Natural killer cell (primary cell): ENCODE results near the gene EZR. TPM values are rescaled to one million over a fixed set of nuclear protein-coding genes. Genes with fewer than 3 reads are reported as not detected.

ENCODE experiments used
- ATAC-seq, 3 donors: fragments of 150-1000 bp in 2 of 3; fragments of 200-7000 bp in 1 of 3; cut with Tn5 transposase; 1 replicate in 1 of 3; 2 replicates in 2 of 3; pipeline ENCODE4 v1.10.0; 2021; ENCODE audit warnings: mild to moderate bottlenecking in 2 of 3, moderate library complexity in 2 of 3
- DNase-seq, 2 donors: peaks; one replicate each; pipeline versions ENCODE4 v3.0.0 to v3.0.0-alpha.2; 2013 to 2021; ENCODE audit warnings: mixed read lengths in 1 of 2
- H3K27ac ChIP-seq: one replicate; pipeline ENCODE4 v1.5.1; 2013; ENCODE audit warnings: mild to moderate bottlenecking, low read length
- H3K27me3 ChIP-seq: one replicate; pipeline ENCODE4 v1.6.1; 2013; ENCODE audit warnings: low read length; ENCODE audit not compliant: control insufficient read depth, insufficient read depth
- H3K36me3 ChIP-seq: one replicate; pipeline ENCODE4 v1.6.1; 2013; ENCODE audit warnings: low read length; ENCODE audit not compliant: control insufficient read depth, insufficient read depth
- H3K4me1 ChIP-seq: one replicate; pipeline ENCODE4 v1.6.1; 2013; ENCODE audit warnings: low read length; ENCODE audit not compliant: control insufficient read depth, insufficient read depth
- H3K4me3 ChIP-seq: one replicate; pipeline ENCODE4 v1.5.1; 2013; ENCODE audit warnings: low read length
- H3K9me3 ChIP-seq: one replicate; pipeline ENCODE4 v1.6.1; 2013; ENCODE audit warnings: low read length; ENCODE audit not compliant: control insufficient read depth, insufficient read depth
- H3K27ac Mint-ChIP-seq, 2 donors: one replicate each; pipeline ENCODE4 v1.8.0; 2022; ENCODE audit warnings: mild to moderate bottlenecking in 2 of 2, mixed read lengths in 2 of 2, moderate library complexity in 1 of 2
- H3K27me3 Mint-ChIP-seq, 2 donors: one replicate each; pipeline ENCODE4 v1.8.0; 2022; ENCODE audit warnings: low read depth in 2 of 2, mixed read lengths in 2 of 2
- H3K36me3 Mint-ChIP-seq: one replicate; pipeline ENCODE4 v1.8.0; 2022; ENCODE audit warnings: mixed read lengths
- H3K4me1 Mint-ChIP-seq, 2 donors: one replicate each; pipeline ENCODE4 v1.8.0; 2022; ENCODE audit warnings: mixed read lengths in 2 of 2
- H3K4me3 Mint-ChIP-seq: one replicate; pipeline ENCODE4 v1.8.0; 2022; ENCODE audit warnings: mild to moderate bottlenecking, moderate library complexity, mixed read lengths
- H3K9me3 Mint-ChIP-seq, 2 donors: one replicate each; pipeline ENCODE4 v1.8.0; 2022; ENCODE audit warnings: mixed read lengths in 2 of 2
- WGBS: methylation state at CpG from one replicate; pipeline ENCODE4 v1.1.7; 2013; ENCODE audit warnings: missing lambda C conversion rate; ENCODE audit not compliant: insufficient coverage; 5-methylcytosine and 5-hydroxymethylcytosine counted together
- intact Hi-C: fragments of 100-400 bp; cut with micrococcal nuclease; formaldehyde crosslinking; loops from one replicate; pipeline ENCODE4 v1.14.2; 2022
- total RNA-seq, 4 donors: library from RNA; stranded (reverse); fragments of 120-200 nt in 1 of 4; gene quantifications; one replicate each; pipeline versions ENCODE4 v1.2.3 to v1.2.4, GENCODE V29; 2013 to 2022
- TF ChIP-seq, protein P1 (sequence below): fragments of 200-600 bp; IDR thresholded peaks from one replicate; pipeline ENCODE4 v1.8.0; 2022; ENCODE audit warnings: antibody characterized with exemption

The EZR gene
- total RNA-seq, 3 donors from 2014 or later (not counting 1 experiment from before 2014, with no cell fraction given) = 119 to 157 (median 133) TPM

DNA sequence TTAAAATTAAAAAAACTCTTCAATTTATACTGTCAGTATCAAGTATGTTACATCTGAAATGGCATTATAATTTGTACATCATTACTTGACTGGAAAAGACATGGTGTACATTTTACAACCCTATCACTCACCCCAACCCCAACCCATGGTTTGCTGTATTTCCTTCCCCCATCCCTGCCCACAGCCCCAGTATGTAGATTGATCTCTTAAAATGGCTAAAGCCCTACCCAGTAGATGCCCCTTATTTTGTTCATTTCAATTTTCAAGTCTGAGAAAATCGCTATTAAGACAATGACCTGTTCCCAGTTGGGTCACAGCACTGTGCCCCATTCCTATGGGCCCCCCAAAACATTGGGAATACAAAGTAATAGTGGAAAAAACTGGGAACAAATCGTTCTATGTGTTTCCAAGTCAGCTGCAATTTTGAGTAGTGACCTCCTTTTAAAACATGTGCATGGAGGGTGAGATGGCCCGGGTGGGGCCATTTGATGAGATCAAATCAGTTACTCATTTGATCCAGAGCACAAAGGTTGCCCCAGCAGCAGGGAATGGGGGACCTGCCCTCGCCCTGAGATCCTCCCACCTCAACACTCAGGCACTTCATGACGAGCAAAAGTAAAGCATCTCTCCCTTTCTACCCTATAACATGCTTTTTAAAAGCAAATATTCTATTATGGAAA lies 13.3 kb downstream of the EZR start:
- H3K27me3 ChIP-seq = no peaks in the 10 kb centered on the region
- H3K4me3 Mint-ChIP-seq = peak overlapping the region; percentile 53

DNA sequence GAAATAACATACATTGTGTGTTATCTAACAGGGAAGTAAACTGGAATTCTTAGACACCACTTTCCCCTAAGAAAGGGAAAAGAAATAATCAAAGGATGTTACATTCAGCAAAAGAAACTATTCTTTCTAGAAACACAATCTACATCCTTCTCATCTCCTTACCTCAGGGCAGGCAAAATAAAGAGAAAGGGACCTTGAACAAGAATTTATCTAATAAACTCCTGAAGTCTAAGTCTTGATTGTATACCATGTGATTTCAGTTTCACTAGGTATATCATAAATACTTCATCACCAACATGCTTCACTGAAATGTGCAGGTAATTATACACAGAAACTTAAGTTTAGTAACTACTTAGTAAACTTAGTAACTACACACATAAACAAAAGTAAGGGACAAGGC lies 15.0 kb downstream of the EZR start:
- Mint-ChIP-seq H3K9me3 (no peaks in the 10 kb centered on the region), H3K27me3 (no peaks in the 10 kb centered on the region), H3K36me3 (no peaks in the 10 kb centered on the region), H3K27ac (peak overlapping the region; percentile 88 to 91), H3K4me3 (peak overlapping the region; percentile 72), H3K4me1 (peaks cover 76% of the 10 kb centered on the region in 2 donors)
- intact Hi-C loops = loop anchor here (5.0 kb wide), 1 partner anchor 87 kb away; no protein-coding TSS in a partner anchor
- H3K27me3 ChIP-seq = no peaks in the 10 kb centered on the region
- no peaks in the 10 kb centered on the region for H3K9me3 ChIP-seq
- TF ChIP-seq, protein P1, sequence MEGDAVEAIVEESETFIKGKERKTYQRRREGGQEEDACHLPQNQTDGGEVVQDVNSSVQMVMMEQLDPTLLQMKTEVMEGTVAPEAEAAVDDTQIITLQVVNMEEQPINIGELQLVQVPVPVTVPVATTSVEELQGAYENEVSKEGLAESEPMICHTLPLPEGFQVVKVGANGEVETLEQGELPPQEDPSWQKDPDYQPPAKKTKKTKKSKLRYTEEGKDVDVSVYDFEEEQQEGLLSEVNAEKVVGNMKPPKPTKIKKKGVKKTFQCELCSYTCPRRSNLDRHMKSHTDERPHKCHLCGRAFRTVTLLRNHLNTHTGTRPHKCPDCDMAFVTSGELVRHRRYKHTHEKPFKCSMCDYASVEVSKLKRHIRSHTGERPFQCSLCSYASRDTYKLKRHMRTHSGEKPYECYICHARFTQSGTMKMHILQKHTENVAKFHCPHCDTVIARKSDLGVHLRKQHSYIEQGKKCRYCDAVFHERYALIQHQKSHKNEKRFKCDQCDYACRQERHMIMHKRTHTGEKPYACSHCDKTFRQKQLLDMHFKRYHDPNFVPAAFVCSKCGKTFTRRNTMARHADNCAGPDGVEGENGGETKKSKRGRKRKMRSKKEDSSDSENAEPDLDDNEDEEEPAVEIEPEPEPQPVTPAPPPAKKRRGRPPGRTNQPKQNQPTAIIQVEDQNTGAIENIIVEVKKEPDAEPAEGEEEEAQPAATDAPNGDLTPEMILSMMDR = no peak
- no peak for DNase-seq
- peak overlapping the region; percentile 74 for H3K27ac ChIP-seq
- H3K4me1 ChIP-seq = peaks cover 55% of the 10 kb centered on the region
- no peak for ATAC-seq
- H3K4me3 ChIP-seq = peak overlapping the region; percentile 25
- H3K36me3 ChIP-seq = peaks cover 8% of the 10 kb centered on the region

More for the DNA sequence above, 13.3 kb downstream of the EZR start:
- Mint-ChIP-seq H3K36me3 (no peaks in the 10 kb centered on the region), H3K9me3 (no peaks in the 10 kb centered on the region), H3K27ac (peak overlapping the region; percentile 63 to 80), H3K4me1 (peaks cover 83 to 85% of the 10 kb centered on the region in 2 donors), H3K27me3 (no peaks in the 10 kb centered on the region)
- 93% methylated on average over 4 of the region's 5 CpGs for WGBS
- ATAC-seq (no peak), DNase-seq (no peak)
- no peak overlapping the region for H3K27ac ChIP-seq
- peaks cover 57% of the 10 kb centered on the region for H3K4me1 ChIP-seq
- no peaks in the 10 kb centered on the region for H3K9me3 ChIP-seq
- TF ChIP-seq, protein P1 = no peak
- intact Hi-C loops = no loop called here
- no peak overlapping the region for H3K4me3 ChIP-seq
- H3K36me3 ChIP-seq = peaks cover 11% of the 10 kb centered on the region

DNA sequence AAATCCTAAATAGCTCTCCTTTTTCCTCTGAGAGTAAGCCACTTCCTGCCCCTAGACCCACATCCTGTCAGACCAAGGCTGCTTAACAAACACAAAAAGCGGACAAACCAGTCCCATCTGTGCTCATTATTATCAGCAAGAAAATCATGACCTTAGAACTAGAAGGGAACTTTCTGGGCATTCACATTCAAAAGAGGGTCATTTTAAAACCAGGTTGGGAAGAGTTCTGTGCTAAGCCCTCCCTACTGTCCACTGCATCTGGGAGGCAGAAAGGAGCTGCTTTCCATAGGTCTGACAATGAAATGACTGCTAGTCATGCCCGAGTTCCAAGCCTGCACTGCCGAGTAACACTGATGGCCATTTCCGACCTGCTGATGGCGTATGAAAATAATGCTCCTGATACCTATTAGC lies 15.4 kb downstream of the EZR start:
- Histone ChIP-seq H3K27me3 (no peaks in the 10 kb centered on the region), H3K27ac (peak overlapping the region; percentile 74), H3K4me1 (peaks cover 56% of the 10 kb centered on the region), H3K4me3 (peak overlapping the region; percentile 25), H3K9me3 (no peaks in the 10 kb centered on the region), H3K36me3 (peaks cover 11% of the 10 kb centered on the region)
- Mint-ChIP-seq H3K36me3 (no peaks in the 10 kb centered on the region), H3K4me3 (peak overlapping the region; percentile 72), H3K9me3 (no peaks in the 10 kb centered on the region), H3K27ac (peak overlapping the region; percentile 88 to 91), H3K27me3 (no peaks in the 10 kb centered on the region), H3K4me1 (peaks cover 76% of the 10 kb centered on the region in 2 donors)
- TF ChIP-seq, protein P1 = no peak
- DNase-seq = peak; percentile 44 to 76
- 1% methylated on average over 5 of the region's 5 CpGs for WGBS
- peak; percentile 65 to 80 (median 76) for ATAC-seq
- intact Hi-C loops = loop anchor here (5.0 kb wide), 1 partner anchor 86 kb away; no protein-coding TSS in a partner anchor
